HEK293T (cell line): ENCODE measurements around the gene IRAK2.
A peak's percentile ranks its signal among the peaks of the same experiment; 100 is the strongest.
"Not testable (repeated sequence)": the region's sequence is repeated elsewhere in the genome, so short reads cannot be mapped to it uniquely, and the experiment has no call there.

Experiments used
- CTCF ChIA-PET: fragments of 350-600 bp; formaldehyde crosslinking; extraction: SDS; loops from one replicate; lab custom pipeline; 2021; ENCODE audit warnings: antibody characterized with exemption, inconsistent platforms; lab: Yijun Ruan, JAX
- POLR2A ChIA-PET: fragments of 350-600 bp; formaldehyde crosslinking; extraction: SDS; loops from one replicate; lab custom pipeline; 2020; ENCODE audit warnings: antibody characterized with exemption, inconsistent platforms; lab: Yijun Ruan, JAX
- DNase-seq: peaks from one replicate; pipeline ENCODE4 v3.0.0; 2012; ENCODE audit warnings: mixed read lengths; ENCODE audit errors: extremely low spot score
- BHLHE40 ChIP-seq: fragments of 450-650 bp; IDR thresholded peaks from 2 replicates; pipeline ENCODE4 v1.6.1; 2016; ENCODE audit warnings: mild to moderate bottlenecking, moderate library complexity, borderline replicate concordance
- CTBP1 ChIP-seq: fragments of 450-650 bp; IDR thresholded peaks from 2 replicates; pipeline ENCODE4 v1.6.1; 2016; ENCODE audit warnings: borderline replicate concordance
- ELF4 ChIP-seq: fragments of 450-650 bp; IDR thresholded peaks from 2 replicates; pipeline ENCODE4 v1.6.1; 2017; ENCODE audit warnings: antibody characterized with exemption
- FOXA1 ChIP-seq: fragments of 450-650 bp; IDR thresholded peaks from 2 replicates; pipeline ENCODE4 v1.6.1; 2016; ENCODE audit warnings: mild to moderate bottlenecking
- FOXK2 ChIP-seq: fragments of 450-650 bp; IDR thresholded peaks from 2 replicates; pipeline ENCODE4 v1.6.1; 2016; ENCODE audit warnings: mild to moderate bottlenecking
- FOXM1 ChIP-seq: fragments of 450-650 bp; IDR thresholded peaks from 2 replicates; pipeline ENCODE4 v1.6.1; 2017; ENCODE audit warnings: mild to moderate bottlenecking, borderline replicate concordance
- HDGF ChIP-seq: fragments of 450-650 bp; IDR thresholded peaks from 2 replicates; pipeline ENCODE4 v1.6.1; 2017; ENCODE audit warnings: antibody characterized with exemption, borderline replicate concordance
- L3MBTL2 ChIP-seq: fragments of 450-650 bp; conservative IDR thresholded peaks from 2 replicates; pipeline ENCODE4 v1.6.1; 2016; ENCODE audit warnings: mild to moderate bottlenecking
- LEF1 ChIP-seq: fragments of 450-650 bp; IDR thresholded peaks from 2 replicates; pipeline ENCODE4 v1.6.1; 2017; ENCODE audit warnings: mild to moderate bottlenecking, borderline replicate concordance
- NFRKB ChIP-seq: fragments of 450-650 bp; IDR thresholded peaks from 2 replicates; pipeline ENCODE4 v1.6.1; 2016; ENCODE audit warnings: mild to moderate bottlenecking, moderate library complexity
- PKNOX1 ChIP-seq: fragments of 450-650 bp; IDR thresholded peaks from 2 replicates; pipeline ENCODE4 v1.6.1; 2016
- SP1 ChIP-seq: fragments of 450-650 bp; IDR thresholded peaks from 2 replicates; pipeline ENCODE4 v1.6.1; 2017
- SUZ12 ChIP-seq: fragments of 450-650 bp; IDR thresholded peaks from 2 replicates; pipeline ENCODE4 v1.6.1; 2016; ENCODE audit warnings: mild to moderate bottlenecking
- TARDBP ChIP-seq: fragments of 450-650 bp; IDR thresholded peaks from 2 replicates; pipeline ENCODE4 v1.6.1; 2016
- ZNF384 ChIP-seq: fragments of 450-650 bp; IDR thresholded peaks from 2 replicates; pipeline ENCODE4 v1.6.1; 2016

Gene IRAK2

GRCh38 chr3:10164546-10165393, at the start of gene IRAK2:
IRAK2 (plus strand) TSS chr3:10164919; CDS start chr3:10164955, 36 bp downstream.
- peak; percentile 88 for DNase-seq
- TF ChIP-seq HDGF = no peak
- TF ChIP-seq BHLHE40 = no peak
- TF ChIP-seq ZNF384 = no peak
- TF ChIP-seq SUZ12 = no peak
- TF ChIP-seq ELF4 = no peak
- TF ChIP-seq L3MBTL2 = peak; percentile 87
- POLR2A ChIA-PET = interaction anchor here (1.1 kb wide), 1 partner anchor 23 kb away, joined by 4 read pairs; the partner anchor contains the start of gene VHL
- CTCF ChIA-PET = no interaction called here

- CTCF ChIA-PET = no interaction called here
- POLR2A ChIA-PET = interaction anchor here (0.6 to 1.4 kb wide), 5 partner anchors 10 to 225 kb away, joined by 3 to 5 read pairs (median 3); partner anchors contain the start of genes JAGN1 and VHL
- peak; percentile 99 for DNase-seq
- no peak for TF ChIP-seq PKNOX1
- TF ChIP-seq BHLHE40 = no peak
- TF ChIP-seq ELF4 = peak; percentile 51; the same call in 1 of the 2 replicates
- TF ChIP-seq TARDBP = peak; percentile 78
- peak; percentile 87 for TF ChIP-seq L3MBTL2
These were observed 49.2 kb upstream of the IRAK2 start, which contains the start of gene BRK1 for GRCh38 chr3:10115326-10116137. BRK1 (plus strand) TSS chr3:10115675; CDS start chr3:10115702, 27 bp downstream.

- ChIA-PET CTCF (no interaction called here), POLR2A (interaction anchor here (1.0 to 1.4 kb wide), 3 partner anchors 11 to 25 kb away, joined by 3 to 5 read pairs (median 3); partner anchors contain the start of gene VHL)
- TF ChIP-seq FOXM1 = 0 out of 2 replicates have a peak, but pooled peaks have one; percentile 23
- no peak for TF ChIP-seq PKNOX1
- no peak for DNase-seq
These were observed 48.6 kb upstream of the IRAK2 start for GRCh38 chr3:10116138-10116460.

- no peak for TF ChIP-seq NFRKB
- ChIA-PET POLR2A (interaction anchor here (1.4 kb wide), 1 partner anchor 10 kb away, joined by 3 read pairs; no protein-coding TSS in a partner anchor), CTCF (interaction anchor here (0.6 kb wide), 1 partner anchor 111 kb away, joined by 5 read pairs; no protein-coding TSS in a partner anchor)
- no peak for DNase-seq
These were observed 47.8 kb upstream of the IRAK2 start for GRCh38 chr3:10116928-10117327.

GRCh38 chr3:10119376-10119775, 45.3 kb upstream of the IRAK2 start:
- CTCF ChIA-PET = no interaction called here
- DNase-seq = no peak
- TF ChIP-seq SP1 = no peak
- no peak for TF ChIP-seq FOXK2
- POLR2A ChIA-PET = no interaction called here

GRCh38 chr3:10121064-10121463, 43.7 kb upstream of the IRAK2 start:
- ChIA-PET POLR2A (no interaction called here), CTCF (interaction anchor here (0.7 kb wide), 1 partner anchor 405 kb away, joined by 3 read pairs; no protein-coding TSS in a partner anchor)
- no peak for DNase-seq

GRCh38 chr3:10122724-10123123, 42.0 kb upstream of the IRAK2 start:
- ChIA-PET CTCF (interaction anchor here (0.6 kb wide), 1 partner anchor 30 kb away, joined by 3 read pairs; no protein-coding TSS in a partner anchor), POLR2A (interaction anchor here (0.7 kb wide), 1 partner anchor 19 kb away, joined by 3 read pairs; the partner anchor contains the start of gene VHL)
- no peak for DNase-seq
- TF ChIP-seq TARDBP (no peak), SUZ12 (no peak), BHLHE40 (no peak), ELF4 (no peak), CTBP1 (no peak), L3MBTL2 (no peak), PKNOX1 (no peak), LEF1 (no peak), FOXK2 (no peak), FOXA1 (no peak), FOXM1 (no peak), ZNF384 (no peak), NFRKB (no peak), HDGF (no peak)

More at GRCh38 chr3:10121064-10121463, 43.7 kb upstream of the IRAK2 start:
- TF ChIP-seq ELF4 (no peak), TARDBP (no peak), SUZ12 (no peak), FOXA1 (no peak), HDGF (no peak), CTBP1 (no peak)

GRCh38 chr3:10135872-10136271, 28.8 kb upstream of the IRAK2 start:
- not testable (repeated sequence) for DNase-seq

More at GRCh38 chr3:10135872-10136271, 28.8 kb upstream of the IRAK2 start:
- CTCF ChIA-PET, POLR2A ChIA-PET: not testable (repeated sequence)
